Superior temporal gyrus (tissue), 1 donor: Measurements from ENCODE around the gene MTSS2.
"Not testable (repeated sequence)": the region's sequence is repeated elsewhere in the genome, so short reads cannot be mapped to it uniquely, and the experiment has no call there.

ENCODE experiments used
- DNase-seq: peaks from one replicate; pipeline ENCODE4 v3.0.0-alpha.2; 2016; ENCODE audit errors: extremely low spot score

The MTSS2 gene

GRCh38 chr16:70674221-70675014, 11.4 kb downstream of the MTSS2 start:
- no peak for DNase-seq

- DNase-seq: not testable (repeated sequence)
These were observed 14.9 kb downstream of the MTSS2 start for GRCh38 chr16:70670938-70671337.

GRCh38 chr16:70670175-70670574, 15.7 kb downstream of the MTSS2 start:
- DNase-seq: no peak

GRCh38 chr16:70665806-70666735, 19.8 kb downstream of the MTSS2 start:
- no peak for DNase-seq

- DNase-seq: no peak
These were observed 20.6 kb downstream of the MTSS2 start for GRCh38 chr16:70665113-70665694.

- DNase-seq: no peak
These were observed 21.3 kb downstream of the MTSS2 start for GRCh38 chr16:70664325-70665112.

- no peak for DNase-seq
These were observed 22.1 kb downstream of the MTSS2 start for GRCh38 chr16:70663524-70664324.

- DNase-seq: no peak
These were observed 22.8 kb downstream of the MTSS2 start for GRCh38 chr16:70662991-70663523.

GRCh38 chr16:70661918-70662641, 23.8 kb downstream of the MTSS2 start:
- DNase-seq: no peak

- no peak for DNase-seq
These were observed 24.3 kb downstream of the MTSS2 start for GRCh38 chr16:70661534-70661917.

GRCh38 chr16:70660672-70661350, 25.0 kb downstream of the MTSS2 start:
- no peak for DNase-seq

- no peak for DNase-seq
These were observed 25.7 kb downstream of the MTSS2 start for GRCh38 chr16:70659953-70660671.

GRCh38 chr16:70659546-70659945, 26.3 kb downstream of the MTSS2 start:
- DNase-seq: no peak

GRCh38 chr16:70658921-70659320, 26.9 kb downstream of the MTSS2 start:
- no peak for DNase-seq

- no peak for DNase-seq
These were observed 27.9 kb downstream of the MTSS2 start for GRCh38 chr16:70657956-70658355.

- DNase-seq: no peak
These were observed 29.1 kb downstream of the MTSS2 start for GRCh38 chr16:70656712-70657263.

- no peak for DNase-seq
These were observed 29.7 kb downstream of the MTSS2 start for GRCh38 chr16:70656065-70656711.
